Heart right ventricle (tissue), 16 donors: Measurements from ENCODE around the gene ENDOV. TPM values are rescaled to one million over a fixed set of nuclear protein-coding genes. Genes with fewer than 3 reads are reported as not detected.

Experiments
- ATAC-seq, 8 donors: fragments of 200-7000 bp; cut with Tn5 transposase; one replicate each; pipeline ENCODE4 v1.9.1; 2020; ENCODE audit warnings: mild to moderate bottlenecking in 8 of 8, moderate library complexity in 8 of 8, moderate number of reproducible peaks in 1 of 8
- DNase-seq, 2 donors: peaks; one replicate each; pipeline ENCODE4 v3.0.0-alpha.2; 2020
- H3K27ac ChIP-seq, 10 donors: fragments of 200-600 bp; sonication (generic) in 2 of 10; one replicate each; pipeline versions ENCODE4 v1.5.0 to v1.8.0; 2020 to 2022; ENCODE audit warnings: mild to moderate bottlenecking in 3 of 10
- H3K27me3 ChIP-seq, 7 donors: fragments of 200-600 bp; one replicate each; pipeline ENCODE4 v1.8.0; 2021 to 2022; ENCODE audit warnings: mild to moderate bottlenecking in 2 of 7
- H3K36me3 ChIP-seq, 9 donors: fragments of 200-600 bp; sonication (generic) in 1 of 9; one replicate each; pipeline versions ENCODE4 v1.5.0 to v1.8.0; 2020 to 2022; ENCODE audit warnings: mild to moderate bottlenecking in 2 of 9
- H3K4me1 ChIP-seq, 9 donors: fragments of 200-600 bp; sonication (generic) in 1 of 9; one replicate each; pipeline versions ENCODE4 v1.5.0 to v1.8.0; 2020 to 2022; ENCODE audit warnings: mild to moderate bottlenecking in 4 of 9
- H3K4me3 ChIP-seq, 10 donors: fragments of 200-600 bp; sonication (generic) in 2 of 10; one replicate each; pipeline versions ENCODE4 v1.5.0 to v1.8.0; 2020 to 2022; ENCODE audit warnings: mild to moderate bottlenecking in 7 of 10, moderate library complexity in 2 of 10
- H3K9me3 ChIP-seq, 11 donors: fragments of 200-600 bp in 10 of 11; sonication (generic) in 2 of 11; one replicate each; pipeline versions ENCODE4 v1.5.0 to v1.8.0; 2013 to 2022; ENCODE audit warnings: mild to moderate bottlenecking in 2 of 11, control low read depth in 1 of 11, moderate library complexity in 1 of 11
- CTCF ChIP-seq, 9 donors: fragments of 200-600 bp; sonication (generic) in 2 of 9; IDR thresholded peaks; one replicate each; pipeline versions ENCODE4 v1.5.0 to v1.8.0; 2021 to 2022; ENCODE audit warnings: antibody characterized with exemption in 9 of 9, mild to moderate bottlenecking in 5 of 9, moderate library complexity in 1 of 9
- WGBS, 2 donors: extraction: QIAGEN DNeasy Blood & Tissue Kit; methylation state at CpG; one replicate each; pipeline ENCODE4 v1.1.7; 2013; ENCODE audit warnings: inconsistent platforms in 1 of 2; 5-methylcytosine and 5-hydroxymethylcytosine counted together
- intact Hi-C, 10 donors: fragments of 100-400 bp; cut with DNase I; formaldehyde crosslinking; loops; one replicate each; pipeline versions ENCODE4 v1.11.1 to v1.14.2; 2022
- microRNA-seq, 2 donors: library from miRNA; unstranded; fragments of <30 nt; microRNA quantifications; one replicate each; pipeline ENCODE4 v1.2.0, GENCODE V29; 2021
- polyA plus RNA-seq, 2 donors: library from polyadenylated mRNA; stranded (reverse); fragments of 200-250 nt; gene quantifications; one replicate each; pipeline ENCODE4 v1.2.3, GENCODE V29; 2013
- total RNA-seq, 10 donors: library from RNA; stranded (reverse); fragmentation: NEBNext Ultra II Directional in 3 of 10; extraction: Animal tissue kit (Norgen Biotek cat#: 25700) in 3 of 10; gene quantifications; one replicate each; pipeline versions ENCODE4 v1.2.1 to v1.2.4, GENCODE V29; 2021 to 2023
- donor health status: Arrhythmogenic right ventricular cardiomyopathy.
- donor health status: ischemic (EF 13 %, LVEDD 7.1; RV severe dilation, severe dysfunction).
- donor health status: healthy with polysubstance abuse.
- donor health status: DM: no; HTN: yes; CAD: no.
- donor health status: DM: no; HTN: no; CAD: no.
- donor health status: ischemic (EF 25% LVEDD 6.9; RV normal size, moderate dysfunction).
- donor health status: ischemic (EF 25% LVEDD 5.7; RV mildly dilated, moderate dysfunction).
- donor health status: healthy.
- donor health status: DM: yes; HTN: yes; CAD: no.
- donor health status: Ischemic cardiomyopathy.
- donor health status: ischemic (EF 35%, LVEDD 5.7; RV mildly dilated, moderate dysfunction).
- donor health status: nonischemic (EF 11% LVEDD 7.7; RV severe dilation, severe dysfunction).
- donor health status: DM: yes; HTN: yes; CAD: no.
- donor health status: PGD.
- donor health status: ischemic (EF 29% LVEDD 5.4; RV normal size, mild dysfunction).
- donor health status: nonischemic (EF 23%, LVEDD 6.1; RV moderate dilation, normal function).

Gene ENDOV
- total and polyA plus RNA-seq, 12 donors: 7.7 to 19.9 (median 12.6) TPM

- intact Hi-C loops: no loop called here
- Histone ChIP-seq H3K27ac (no peak overlapping the region), H3K9me3 (peaks cover 0 to 10% (median 0%) of the 10 kb centered on the region in 11 donors), H3K27me3 (peaks cover 9 to 79% (median 76%) of the 10 kb centered on the region in 7 donors), H3K4me1 (no peaks in the 10 kb centered on the region), H3K4me3 (no peak overlapping the region), H3K36me3 (no peaks in the 10 kb centered on the region)
- ATAC-seq (no peak), DNase-seq (no peak)
- WGBS, 2 donors: 59 to 74% methylated on average over 10 of the region's 10 CpGs
- TF ChIP-seq CTCF (IDR thresholded peaks at IDR 0.05): no peak
Observed at GRCh38 chr17:80485846-80486245, 70.9 kb downstream of the ENDOV start.

DNA sequence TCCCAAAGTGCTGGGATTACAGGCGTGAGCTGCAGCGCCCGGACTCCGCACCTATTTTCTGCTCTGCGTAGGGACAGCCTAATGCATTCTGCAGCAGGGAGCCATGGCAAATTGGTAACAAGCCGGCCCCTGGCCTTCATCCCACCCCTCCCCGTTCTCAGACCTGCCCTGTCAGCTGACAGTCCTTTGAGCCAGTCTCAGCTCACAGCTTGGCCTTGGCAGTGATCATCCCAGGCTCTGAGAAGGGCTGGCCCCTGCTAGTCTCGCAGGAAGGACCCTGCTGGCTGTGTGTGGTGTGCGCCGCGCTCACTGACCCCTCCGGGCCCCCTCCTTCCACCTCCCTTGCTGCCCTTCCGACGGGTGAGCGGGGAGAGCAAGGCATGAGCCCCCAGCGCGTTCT, 71.7 kb downstream of the ENDOV start:
- Histone ChIP-seq H3K27me3 (peaks cover 9 to 75% (median 73%) of the 10 kb centered on the region in 7 donors), H3K9me3 (peaks cover 0 to 10% (median 0%) of the 10 kb centered on the region in 11 donors), H3K27ac (no peak overlapping the region), H3K4me1 (no peaks in the 10 kb centered on the region), H3K4me3 (no peak overlapping the region), H3K36me3 (no peaks in the 10 kb centered on the region)
- no peak for TF ChIP-seq CTCF (IDR thresholded peaks at IDR 0.05)
- DNase-seq (no peak), ATAC-seq (no peak)
- WGBS, 2 donors: 28 to 32% methylated on average over 17 of the region's 17 CpGs
- intact Hi-C loops: no loop called here

DNA sequence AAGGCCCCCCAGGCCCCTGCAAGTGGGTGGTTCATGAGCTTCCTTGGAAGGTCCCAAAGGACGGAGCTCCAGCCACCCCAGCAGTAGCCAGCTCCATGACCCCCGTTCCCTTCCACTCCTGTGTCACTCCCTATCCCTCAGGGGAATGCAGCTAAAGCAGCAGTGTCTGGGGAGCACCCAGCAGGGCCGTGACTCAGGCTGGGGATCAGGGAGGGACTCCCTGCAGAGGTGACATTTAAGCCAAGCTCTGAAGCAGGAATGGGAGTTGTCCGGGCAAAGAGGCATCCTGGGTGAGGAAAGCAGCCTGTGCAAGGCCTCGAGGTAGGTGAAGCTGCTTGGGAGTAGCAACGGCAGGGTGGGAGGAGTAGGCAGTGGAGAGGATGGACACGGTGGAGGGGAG, 72.5 kb downstream of the ENDOV start:
- no peak for TF ChIP-seq CTCF (IDR thresholded peaks at IDR 0.05)
- peaks cover 4 to 69% (median 65%) of the 10 kb centered on the region in 7 donors for H3K27me3 ChIP-seq
- no peak overlapping the region for H3K27ac ChIP-seq
- H3K4me1 ChIP-seq: no peaks in the 10 kb centered on the region
- ATAC-seq (no peak), DNase-seq (no peak)
- 46 to 50% methylated on average over 7 of the region's 7 CpGs for WGBS, 2 donors
- intact Hi-C loops: no loop called here
- H3K36me3 ChIP-seq: no peaks in the 10 kb centered on the region
- H3K9me3 ChIP-seq: peaks cover 0 to 10% (median 0%) of the 10 kb centered on the region in 11 donors
- H3K4me3 ChIP-seq: no peak overlapping the region

Small RNA genes lying within 50 kb of the gene (microRNA-seq; reads per million reads assigned to microRNA genes)
- gene MIR4730: 0 reads per million in 2 donors

Other genes with a start within 250 kb of the ENDOV start
- under 1 TPM in 4 of 10 donors, not detected in 6; 0.11 to 0.33 (median 0.14) TPM for gene CARD14, start 245.1 kb upstream of the ENDOV start, total RNA-seq
- under 1 TPM; 0.12 to 0.22 TPM for gene CARD14, start 245.1 kb upstream of the ENDOV start, polyA plus RNA-seq
- gene SGSH, start 194.8 kb upstream of the ENDOV start, total RNA-seq: 10 to 100 TPM in 9 of 10 donors, 1 to 10 TPM in 1; 7.3 to 18.0 (median 14.0) TPM
- 10 to 100 TPM in 1 of 2 donors, 1 to 10 TPM in 1; 10.0 to 21.7 TPM for gene SGSH, start 194.8 kb upstream of the ENDOV start, polyA plus RNA-seq
- gene SLC26A11, start 194.7 kb upstream of the ENDOV start, total RNA-seq: 1 to 10 TPM; 3.9 to 8.6 (median 5.1) TPM
- 1 to 10 TPM; 3.0 to 5.6 TPM for gene SLC26A11, start 194.7 kb upstream of the ENDOV start, polyA plus RNA-seq
- 10 to 100 TPM; 26.0 to 97.0 (median 31.7) TPM for gene RNF213, start 154.3 kb upstream of the ENDOV start, total RNA-seq
- gene RNF213, start 154.3 kb upstream of the ENDOV start, polyA plus RNA-seq: 10 to 100 TPM; 13.1 to 58.7 TPM
- gene NPTX1, start 61.4 kb downstream of the ENDOV start, total RNA-seq: not detected
- under 1 TPM in 1 of 2 donors, not detected in 1; 0.03 TPM for gene NPTX1, start 61.4 kb downstream of the ENDOV start, polyA plus RNA-seq
- gene RPTOR, start 129.7 kb downstream of the ENDOV start, total RNA-seq: 10 to 100 TPM; 21.6 to 30.3 (median 26.4) TPM
- 10 to 100 TPM in 1 of 2 donors, 1 to 10 TPM in 1; 7.9 to 13.5 TPM for gene RPTOR, start 129.7 kb downstream of the ENDOV start, polyA plus RNA-seq